CD4-positive, alpha-beta T cell treated with Interleukin-15 for 1 hour (primary cell): ENCODE measurements around the gene NPHS2.

Source experiments
- DNase-seq: peaks from one replicate; pipeline ENCODE4 v3.0.0-alpha.2; 2020

The NPHS2 gene

GRCh38 chr1:179575497-179576314 is at the start of gene NPHS2:
Gene NPHS2 (minus strand): TSS chr1:179575948. CDS start chr1:179575864, 84 bp downstream.
- no peak for DNase-seq

DNA sequence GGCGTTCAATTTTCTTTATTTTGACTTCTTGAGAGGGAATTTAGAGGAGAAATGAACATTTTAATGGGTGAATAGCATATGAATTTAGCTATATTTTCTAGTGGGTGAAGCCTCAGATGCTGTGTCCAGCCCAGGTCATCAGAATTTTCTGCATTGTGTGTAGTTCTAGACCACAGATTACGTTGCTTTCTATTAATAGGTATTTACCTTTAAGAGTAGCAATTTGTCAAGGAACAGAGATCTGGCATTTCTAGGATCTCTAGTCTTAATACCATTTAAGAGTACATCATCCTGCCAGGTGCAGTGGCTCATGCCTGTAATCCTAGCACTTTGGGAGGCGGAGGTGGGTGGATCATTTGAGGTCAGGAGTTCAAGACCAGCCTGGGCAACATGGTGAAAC is 36.6 kb upstream of the NPHS2 start:
- DNase-seq, result no peak

DNA sequence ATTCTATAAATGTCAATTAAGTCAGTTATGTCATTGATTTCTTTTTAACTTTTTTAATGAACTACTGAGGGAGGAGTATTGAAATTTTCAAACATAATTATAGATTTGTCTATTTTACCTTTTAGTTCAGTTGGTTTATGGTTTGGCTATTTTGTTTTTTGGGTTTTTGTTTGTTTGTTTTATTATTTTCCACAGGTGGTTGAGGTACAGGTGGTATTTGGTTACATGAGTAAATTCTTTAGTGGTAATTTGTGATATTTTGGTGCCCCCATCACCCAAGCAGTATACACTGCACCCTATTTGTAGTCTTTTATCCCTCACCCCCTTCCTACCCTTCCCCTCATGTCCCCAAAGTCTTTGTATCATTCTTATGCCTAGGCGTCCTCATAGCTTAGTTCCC is 25.3 kb upstream of the NPHS2 start:
- DNase-seq, result no peak

DNA sequence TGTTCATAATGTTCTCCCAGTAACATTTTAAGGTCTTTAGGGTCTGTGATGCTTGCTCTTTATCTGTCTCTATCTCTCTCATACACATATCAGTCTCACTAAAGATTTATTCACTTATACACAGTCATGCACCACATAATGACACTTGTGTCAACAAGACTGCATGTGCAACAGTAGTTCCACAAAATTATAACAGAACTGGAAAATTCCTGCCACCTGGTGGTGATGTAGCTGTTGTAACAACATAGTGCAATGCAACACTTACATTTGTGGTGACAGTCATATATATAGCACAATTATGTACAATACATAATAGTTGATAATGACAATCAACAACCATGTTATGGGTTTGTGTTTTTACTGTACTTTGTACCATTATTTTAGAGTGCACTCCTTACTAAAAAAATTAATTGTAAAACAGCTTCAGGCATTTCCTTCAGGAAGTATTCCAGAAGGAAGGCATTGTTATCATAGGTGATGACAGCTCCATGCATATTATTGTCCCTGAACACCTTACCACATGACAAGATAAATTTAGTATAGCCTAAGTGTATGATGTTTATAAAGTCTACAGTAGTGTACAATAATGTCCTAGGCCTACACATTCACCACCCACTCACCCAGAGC is 24.0 kb upstream of the NPHS2 start:
- no peak for DNase-seq

DNA sequence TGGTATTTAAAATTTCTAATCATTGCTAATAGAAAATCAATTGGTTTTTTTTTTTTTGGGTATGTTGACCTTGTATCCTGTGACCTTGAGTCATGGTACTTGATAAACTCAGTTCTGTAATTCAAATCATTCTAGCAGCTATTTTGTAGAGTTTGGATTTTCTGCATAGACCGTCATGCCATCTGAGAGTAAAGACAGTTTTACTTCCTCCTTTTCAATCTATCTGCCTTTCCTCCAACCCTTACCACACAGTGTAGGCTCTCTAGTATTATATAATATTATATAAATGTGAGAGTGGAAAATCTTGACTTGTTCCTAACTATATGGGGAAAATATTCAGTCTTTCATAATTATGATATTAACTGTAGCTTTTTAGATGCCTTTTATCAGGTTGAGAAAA is 22.9 kb upstream of the NPHS2 start:
- DNase-seq, result no peak

DNA sequence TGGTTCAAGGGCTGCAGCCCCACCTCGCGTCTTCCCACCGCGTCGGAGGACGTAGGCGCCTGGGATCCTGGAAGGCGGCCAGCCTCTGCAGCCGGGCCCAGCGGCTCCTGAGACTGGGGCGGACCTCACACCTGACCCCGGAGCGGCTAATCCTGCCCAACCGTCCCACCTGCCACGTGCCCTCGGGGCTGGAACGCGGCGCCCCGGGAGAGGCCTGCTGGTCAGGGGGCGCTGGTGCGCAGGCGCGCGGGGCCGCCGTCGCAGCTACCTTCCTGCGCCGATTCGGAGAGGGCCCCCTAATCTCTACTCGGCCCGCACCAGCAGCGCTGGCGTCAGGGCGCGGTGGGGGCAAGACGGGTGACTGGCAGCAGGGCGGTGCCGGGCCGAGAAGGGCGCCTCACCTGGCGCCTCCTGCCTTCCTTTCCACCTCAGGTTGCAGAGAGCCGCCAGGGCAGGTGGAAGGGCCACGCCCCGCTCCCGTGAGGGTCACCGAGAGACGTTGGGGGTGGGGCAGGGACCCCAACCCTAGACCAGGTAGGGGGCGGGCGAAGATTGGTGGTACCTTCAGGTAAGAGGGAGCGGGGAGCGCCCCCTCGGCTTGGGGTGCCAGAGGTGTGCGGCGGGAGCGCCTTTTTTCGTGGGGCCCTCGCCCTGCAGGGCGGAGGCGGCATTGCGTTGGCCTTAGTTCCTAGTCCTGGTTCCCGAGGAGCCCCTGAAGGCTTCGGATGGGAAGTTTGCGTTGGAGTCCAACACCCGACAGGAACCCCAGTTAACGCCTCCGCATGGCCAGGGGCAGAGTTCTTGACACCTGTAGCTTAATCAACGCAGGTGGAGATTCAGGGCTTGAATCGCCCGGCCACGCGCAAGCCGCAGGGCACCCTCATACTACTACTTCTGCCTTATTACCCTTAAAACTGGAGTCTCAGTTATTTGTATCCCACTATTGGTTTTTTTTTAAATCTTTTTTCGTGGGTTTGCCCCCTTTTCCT is 16.1 kb upstream of the NPHS2 start, which contains the start of gene TDRD5:
TSS of gene TDRD5 (plus strand) at position 241 of the 989 bp plus-strand sequence. CDS start 784 bp downstream, outside the sequence.
- no peak for DNase-seq

DNA sequence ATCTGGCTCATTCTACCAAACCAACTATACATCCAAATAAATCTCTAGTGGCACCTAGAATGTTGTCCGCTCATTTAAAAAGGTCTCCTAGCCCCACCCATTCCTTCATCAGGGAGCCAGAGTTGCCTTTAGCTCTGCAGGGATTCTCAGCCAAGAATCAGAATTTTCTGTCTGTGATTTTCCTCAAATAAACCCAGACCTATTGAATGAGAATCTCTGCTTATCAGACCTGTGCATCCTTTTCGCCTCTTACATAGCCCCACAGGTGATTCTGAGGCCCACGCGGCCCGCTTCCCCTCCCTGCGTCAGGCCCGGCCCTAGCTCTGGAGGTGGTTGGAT is 15.5 kb upstream of the NPHS2 start:
- no peak for DNase-seq

GRCh38 chr1:179590671-179591070 is 14.9 kb upstream of the NPHS2 start:
- no peak for DNase-seq

DNA sequence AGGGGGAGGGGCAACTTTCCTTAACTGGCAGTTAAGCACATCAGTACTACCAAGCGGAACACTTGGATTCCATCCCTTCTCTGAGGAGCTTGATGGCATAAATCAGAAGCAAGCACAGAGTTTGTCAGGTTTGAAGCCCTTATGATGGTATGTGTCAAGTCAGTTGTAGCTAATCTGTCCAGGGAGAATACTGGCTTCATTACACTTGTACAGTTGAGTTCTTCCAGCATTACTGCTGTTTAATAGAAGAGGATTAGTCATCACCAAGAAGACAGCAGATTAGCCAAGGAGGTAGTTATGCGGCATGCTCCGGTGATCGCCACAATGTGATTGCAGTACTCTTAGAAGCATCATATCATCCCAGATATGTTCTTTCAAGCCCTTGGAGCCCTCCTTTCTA is 13.8 kb upstream of the NPHS2 start:
- no peak for DNase-seq

DNA sequence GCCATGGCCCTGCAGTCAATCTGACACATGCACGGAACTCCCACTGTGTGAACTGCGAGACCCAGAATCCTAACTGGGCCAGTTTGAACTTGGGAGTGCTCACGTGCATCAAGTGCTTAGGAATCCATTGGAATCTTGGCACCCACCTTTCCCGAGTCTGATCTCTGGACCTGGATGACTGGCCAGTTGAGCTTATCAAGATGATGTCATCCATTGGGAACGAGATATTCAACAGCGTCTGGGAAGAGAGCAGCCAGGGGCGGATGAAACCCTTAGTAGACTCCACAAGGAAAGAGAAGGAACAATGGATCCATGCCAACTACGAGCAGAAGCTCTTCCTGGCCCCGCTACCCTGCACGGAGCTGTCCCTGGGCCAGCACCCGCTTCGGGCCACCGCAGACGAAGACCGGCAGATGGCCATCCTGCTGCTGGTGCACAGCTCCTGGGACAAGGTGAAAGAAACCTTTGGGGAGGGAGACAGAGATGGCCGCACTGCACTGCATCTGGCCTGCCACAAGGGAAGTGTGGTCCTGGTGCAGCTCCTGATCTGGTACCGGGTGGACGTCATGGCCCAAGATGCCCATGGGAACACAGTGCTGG is 12.8 kb upstream of the NPHS2 start:
- no peak for DNase-seq

DNA sequence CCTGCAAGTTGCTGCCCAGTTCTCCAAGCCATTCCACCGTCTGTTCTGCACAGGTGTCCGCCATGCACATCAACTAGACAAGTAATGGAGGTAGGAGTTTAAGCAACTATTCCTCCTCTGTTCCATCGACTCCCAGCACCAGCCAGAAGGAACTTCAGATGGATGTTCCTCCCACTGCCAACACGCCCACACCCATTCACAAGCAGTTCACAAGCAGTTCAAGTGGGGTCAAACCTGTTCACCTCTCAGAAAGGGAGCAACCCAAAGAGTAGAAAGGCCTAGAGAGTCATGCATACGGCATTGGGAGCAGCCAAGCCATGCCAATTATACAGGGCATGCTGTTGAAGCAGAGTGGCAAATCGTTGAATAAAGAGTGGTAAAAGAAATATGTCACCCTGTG is 11.6 kb upstream of the NPHS2 start:
- DNase-seq, result no peak

GRCh38 chr1:179586107-179586823 is 10.5 kb upstream of the NPHS2 start:
- DNase-seq, result no peak

DNA sequence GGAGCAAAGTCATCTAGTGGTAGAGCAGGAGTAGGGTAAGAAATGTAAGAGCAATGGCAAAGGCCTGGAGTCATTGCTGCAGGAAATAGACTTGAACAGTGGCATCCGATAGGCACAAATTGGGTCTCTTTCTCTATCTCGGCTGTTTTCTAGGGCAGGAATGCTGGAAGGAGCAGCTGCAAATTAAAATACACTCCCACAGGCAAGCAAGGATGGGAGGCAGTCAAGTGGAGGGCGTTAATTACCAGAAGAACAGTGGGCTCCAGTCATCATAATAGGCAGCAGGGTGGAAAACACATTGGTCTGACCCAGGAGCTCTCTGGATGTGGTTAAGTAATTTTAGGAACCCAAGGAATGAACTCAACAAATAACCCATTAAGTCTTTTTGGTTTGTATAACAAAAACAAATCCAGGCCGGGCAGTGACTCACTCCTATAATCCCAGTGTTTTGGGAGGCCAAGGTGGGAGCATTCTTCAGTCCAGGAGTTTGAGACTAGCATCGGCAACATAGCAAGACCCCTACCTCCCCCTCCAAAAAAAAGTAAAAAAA is 8.1 kb upstream of the NPHS2 start:
- no peak for DNase-seq

- no peak for DNase-seq
Observed at GRCh38 chr1:179576509-179576908, 761 bp upstream of the NPHS2 start.

GRCh38 chr1:179558078-179558477 is 17.7 kb downstream of the NPHS2 start:
- no peak for DNase-seq

GRCh38 chr1:179554427-179554826 is 21.3 kb downstream of the NPHS2 start:
- no peak for DNase-seq

DNA sequence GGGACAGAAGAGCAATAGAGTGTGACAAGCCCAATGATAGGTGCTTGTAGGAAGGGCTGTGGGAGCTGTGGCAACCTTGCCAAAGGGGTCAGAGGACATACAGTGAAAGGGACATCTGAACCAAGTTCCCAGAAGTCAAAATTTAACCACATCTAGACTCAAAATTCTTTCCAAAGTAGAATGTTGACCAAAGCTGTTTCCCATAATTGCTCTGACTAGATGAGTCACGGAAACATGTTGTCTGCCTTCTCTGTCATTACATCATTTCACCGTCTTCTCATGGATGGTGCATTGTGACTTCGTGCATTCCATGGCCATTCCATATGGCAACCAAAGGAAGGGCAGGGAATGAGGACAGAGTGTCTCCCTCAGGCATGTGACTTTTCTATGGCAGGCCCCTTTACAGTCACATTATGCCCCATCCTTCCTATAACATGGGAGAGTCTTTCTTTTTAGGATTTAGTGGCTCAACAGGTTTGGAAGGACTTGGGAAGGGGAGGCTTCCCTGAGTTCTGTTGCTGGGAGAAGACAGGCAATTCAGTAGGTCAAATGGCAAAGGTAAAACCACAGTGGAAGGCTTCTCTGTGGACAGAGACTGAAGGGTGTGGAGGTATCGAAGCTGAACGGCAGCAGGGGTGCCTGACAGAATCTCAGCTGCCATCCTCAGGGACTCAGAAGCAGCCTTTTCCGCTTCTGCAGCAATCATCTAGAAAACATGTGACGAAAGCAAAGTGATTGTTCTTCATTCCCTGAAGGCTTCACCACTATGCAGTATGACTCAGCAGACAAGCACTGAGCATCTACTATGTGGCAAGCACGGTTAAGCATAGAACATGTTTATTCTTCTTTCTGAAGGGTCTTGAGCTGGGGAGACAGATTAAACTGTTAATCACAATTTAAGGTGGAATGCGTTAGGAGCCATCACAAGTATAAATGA is 24.7 kb downstream of the NPHS2 start:
- DNase-seq, result no peak

DNA sequence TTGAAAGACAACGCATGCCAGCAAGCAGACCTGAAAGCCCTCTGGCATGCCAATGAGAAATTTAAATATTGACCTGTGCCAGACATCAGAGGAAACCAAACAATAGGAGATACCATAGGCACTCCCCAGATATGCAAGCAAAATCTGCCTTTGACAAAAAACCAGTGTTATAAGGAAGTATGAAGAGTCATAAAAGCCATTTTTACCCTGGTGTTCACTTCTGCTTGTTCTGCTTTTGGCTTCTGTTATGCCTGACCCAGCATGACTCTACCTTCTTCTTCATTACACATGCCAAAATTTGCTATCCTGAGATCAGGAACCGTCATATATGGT is 26.4 kb downstream of the NPHS2 start:
- DNase-seq, result no peak

GRCh38 chr1:179548666-179549367 is 26.9 kb downstream of the NPHS2 start:
- no peak for DNase-seq

DNA sequence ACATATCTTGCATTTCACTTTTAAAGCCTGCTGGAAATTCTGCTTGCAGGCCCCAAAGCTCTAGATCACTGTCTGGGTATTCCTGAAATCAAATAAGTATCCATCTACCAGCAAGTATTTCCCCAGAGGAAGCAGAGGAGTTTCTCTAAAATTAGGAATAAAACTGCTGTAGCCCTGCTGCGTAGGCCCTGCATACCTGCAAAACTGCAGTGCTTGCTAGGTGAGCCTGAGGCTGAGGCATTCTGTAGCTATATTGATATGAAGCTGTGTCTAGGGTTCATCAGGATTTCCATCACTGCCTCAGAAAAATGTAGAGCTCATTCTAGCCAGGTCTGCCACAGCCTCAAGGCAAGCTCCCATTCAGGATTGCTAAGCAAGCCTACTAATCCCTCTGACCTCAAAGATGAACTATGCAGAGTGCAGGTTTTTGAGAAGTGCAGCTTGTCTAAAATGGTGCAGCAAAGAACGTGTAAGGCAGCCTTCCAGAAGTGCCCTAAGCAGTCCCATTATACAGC is 28.7 kb downstream of the NPHS2 start:
- no peak for DNase-seq
